Heart right ventricle (tissue), 16 donors: ENCODE results near the gene TPM1. TPM values are rescaled to one million over a fixed set of nuclear protein-coding genes. Genes with fewer than 3 reads are reported as not detected.
A peak's percentile ranks its signal among the peaks of the same experiment; 100 is the strongest.

Experiments
- ATAC-seq, 8 donors: fragments of 200-7000 bp; cut with Tn5 transposase; one replicate each; pipeline ENCODE4 v1.9.1; 2020; ENCODE audit warnings: mild to moderate bottlenecking in 8 of 8, moderate library complexity in 8 of 8, moderate number of reproducible peaks in 1 of 8
- DNase-seq, 2 donors: peaks; one replicate each; pipeline ENCODE4 v3.0.0-alpha.2; 2020
- H3K27ac ChIP-seq, 10 donors: fragments of 200-600 bp; sonication (generic) in 2 of 10; one replicate each; pipeline versions ENCODE4 v1.5.0 to v1.8.0; 2020 to 2022; ENCODE audit warnings: mild to moderate bottlenecking in 3 of 10
- H3K27me3 ChIP-seq, 7 donors: fragments of 200-600 bp; one replicate each; pipeline ENCODE4 v1.8.0; 2021 to 2022; ENCODE audit warnings: mild to moderate bottlenecking in 2 of 7
- H3K36me3 ChIP-seq, 9 donors: fragments of 200-600 bp; sonication (generic) in 1 of 9; one replicate each; pipeline versions ENCODE4 v1.5.0 to v1.8.0; 2020 to 2022; ENCODE audit warnings: mild to moderate bottlenecking in 2 of 9
- H3K4me1 ChIP-seq, 9 donors: fragments of 200-600 bp; sonication (generic) in 1 of 9; one replicate each; pipeline versions ENCODE4 v1.5.0 to v1.8.0; 2020 to 2022; ENCODE audit warnings: mild to moderate bottlenecking in 4 of 9
- H3K4me3 ChIP-seq, 10 donors: fragments of 200-600 bp; sonication (generic) in 2 of 10; one replicate each; pipeline versions ENCODE4 v1.5.0 to v1.8.0; 2020 to 2022; ENCODE audit warnings: mild to moderate bottlenecking in 7 of 10, moderate library complexity in 2 of 10
- H3K9me3 ChIP-seq, 11 donors: fragments of 200-600 bp in 10 of 11; sonication (generic) in 2 of 11; one replicate each; pipeline versions ENCODE4 v1.5.0 to v1.8.0; 2013 to 2022; ENCODE audit warnings: mild to moderate bottlenecking in 2 of 11, control low read depth in 1 of 11, moderate library complexity in 1 of 11
- WGBS, 2 donors: extraction: QIAGEN DNeasy Blood & Tissue Kit; methylation state at CpG; one replicate each; pipeline ENCODE4 v1.1.7; 2013; ENCODE audit warnings: inconsistent platforms in 1 of 2; 5-methylcytosine and 5-hydroxymethylcytosine counted together
- intact Hi-C, 10 donors: fragments of 100-400 bp; cut with DNase I; formaldehyde crosslinking; loops; one replicate each; pipeline versions ENCODE4 v1.11.1 to v1.14.2; 2022
- polyA plus RNA-seq, 2 donors: library from polyadenylated mRNA; stranded (reverse); fragments of 200-250 nt; gene quantifications; one replicate each; pipeline ENCODE4 v1.2.3, GENCODE V29; 2013
- total RNA-seq, 10 donors: library from RNA; stranded (reverse); fragmentation: NEBNext Ultra II Directional in 3 of 10; extraction: Animal tissue kit (Norgen Biotek cat#: 25700) in 3 of 10; gene quantifications; one replicate each; pipeline versions ENCODE4 v1.2.1 to v1.2.4, GENCODE V29; 2021 to 2023
- TF ChIP-seq, protein P1 (sequence below), 9 donors: fragments of 200-600 bp; sonication (generic) in 2 of 9; IDR thresholded peaks; one replicate each; pipeline versions ENCODE4 v1.5.0 to v1.8.0; 2021 to 2022; ENCODE audit warnings: antibody characterized with exemption in 9 of 9, mild to moderate bottlenecking in 5 of 9, moderate library complexity in 1 of 9
- donor health status: Arrhythmogenic right ventricular cardiomyopathy.
- donor health status: ischemic (EF 13 %, LVEDD 7.1; RV severe dilation, severe dysfunction).
- donor health status: healthy with polysubstance abuse.
- donor health status: DM: no; HTN: yes; CAD: no.
- donor health status: DM: no; HTN: no; CAD: no.
- donor health status: ischemic (EF 25% LVEDD 6.9; RV normal size, moderate dysfunction).
- donor health status: ischemic (EF 25% LVEDD 5.7; RV mildly dilated, moderate dysfunction).
- donor health status: healthy.
- donor health status: DM: yes; HTN: yes; CAD: no.
- donor health status: Ischemic cardiomyopathy.
- donor health status: ischemic (EF 35%, LVEDD 5.7; RV mildly dilated, moderate dysfunction).
- donor health status: nonischemic (EF 11% LVEDD 7.7; RV severe dilation, severe dysfunction).
- donor health status: DM: yes; HTN: yes; CAD: no.
- donor health status: PGD.
- donor health status: ischemic (EF 29% LVEDD 5.4; RV normal size, mild dysfunction).
- donor health status: nonischemic (EF 23%, LVEDD 6.1; RV moderate dilation, normal function).

The TPM1 gene
- total and polyA plus RNA-seq, 12 donors: 10,066 to 18,091 (median 14,403) TPM

DNA sequence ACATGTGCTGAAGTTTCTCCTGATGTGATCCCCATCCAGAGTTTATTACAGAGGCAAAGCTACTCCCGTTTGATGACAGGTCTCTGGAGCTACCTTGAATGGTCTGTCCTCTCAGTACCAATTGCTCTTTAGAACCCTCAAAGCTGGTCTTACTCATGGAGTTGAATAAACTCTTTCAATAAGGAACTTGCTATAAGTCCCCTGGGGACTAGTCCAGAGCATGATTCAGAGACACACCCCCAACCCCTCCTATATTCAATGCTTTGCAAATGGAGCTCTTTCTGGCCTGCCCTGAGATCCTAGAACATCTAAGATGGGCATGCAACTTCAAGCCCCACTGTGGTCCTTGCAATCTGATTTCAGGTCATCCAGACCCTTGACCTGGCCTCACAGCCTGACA lies 23.9 kb upstream of the TPM1 start:
- Histone ChIP-seq H3K36me3 (no peaks in the 10 kb centered on the region), H3K4me1 (peaks cover 1 to 24% (median 14%) of the 10 kb centered on the region in 9 donors), H3K27ac (no peak overlapping the region), H3K9me3 (peaks cover 0 to 7% (median 0%) of the 10 kb centered on the region in 11 donors), H3K27me3 (no peaks in the 10 kb centered on the region), H3K4me3 (no peak overlapping the region)
- DNase-seq: no peak
- TF ChIP-seq, protein P1, sequence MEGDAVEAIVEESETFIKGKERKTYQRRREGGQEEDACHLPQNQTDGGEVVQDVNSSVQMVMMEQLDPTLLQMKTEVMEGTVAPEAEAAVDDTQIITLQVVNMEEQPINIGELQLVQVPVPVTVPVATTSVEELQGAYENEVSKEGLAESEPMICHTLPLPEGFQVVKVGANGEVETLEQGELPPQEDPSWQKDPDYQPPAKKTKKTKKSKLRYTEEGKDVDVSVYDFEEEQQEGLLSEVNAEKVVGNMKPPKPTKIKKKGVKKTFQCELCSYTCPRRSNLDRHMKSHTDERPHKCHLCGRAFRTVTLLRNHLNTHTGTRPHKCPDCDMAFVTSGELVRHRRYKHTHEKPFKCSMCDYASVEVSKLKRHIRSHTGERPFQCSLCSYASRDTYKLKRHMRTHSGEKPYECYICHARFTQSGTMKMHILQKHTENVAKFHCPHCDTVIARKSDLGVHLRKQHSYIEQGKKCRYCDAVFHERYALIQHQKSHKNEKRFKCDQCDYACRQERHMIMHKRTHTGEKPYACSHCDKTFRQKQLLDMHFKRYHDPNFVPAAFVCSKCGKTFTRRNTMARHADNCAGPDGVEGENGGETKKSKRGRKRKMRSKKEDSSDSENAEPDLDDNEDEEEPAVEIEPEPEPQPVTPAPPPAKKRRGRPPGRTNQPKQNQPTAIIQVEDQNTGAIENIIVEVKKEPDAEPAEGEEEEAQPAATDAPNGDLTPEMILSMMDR (IDR thresholded peaks at IDR 0.05): no peak
- WGBS, 2 donors: 91% methylated on average over 1 of the region's 1 CpG
- intact Hi-C loops: no loop called here
- ATAC-seq: no peak

- H3K27ac ChIP-seq: no peak overlapping the region
Measured at GRCh38 chr15:63019511-63020109, 22.9 kb upstream of the TPM1 start.

DNA sequence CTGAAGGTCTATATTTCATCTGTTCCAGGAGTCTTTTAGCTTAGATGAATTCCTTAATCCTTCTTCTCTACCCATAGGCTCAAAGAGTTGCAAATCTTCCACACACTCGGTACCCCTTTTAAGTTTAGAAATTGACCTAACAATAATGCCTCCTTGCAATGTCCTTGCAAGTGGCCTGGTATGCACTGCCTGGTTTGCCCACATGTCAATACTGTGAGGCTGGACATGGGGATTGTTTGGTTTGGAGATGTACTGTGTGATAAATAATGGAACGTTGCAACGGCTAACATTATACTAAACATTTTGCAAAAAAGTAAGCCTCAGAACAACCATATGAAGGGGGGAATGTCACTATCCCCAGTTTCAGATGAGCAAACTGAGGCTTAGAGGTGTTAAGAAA lies 22.4 kb upstream of the TPM1 start:
- 76 to 82% methylated on average over 3 of the region's 3 CpGs for WGBS, 2 donors
- H3K4me3 ChIP-seq: no peak overlapping the region
- H3K36me3 ChIP-seq: no peaks in the 10 kb centered on the region
- TF ChIP-seq, protein P1 (IDR thresholded peaks at IDR 0.05): no peak
- H3K27ac ChIP-seq: no peak overlapping the region
- peaks cover 0 to 14% (median 10%) of the 10 kb centered on the region in 9 donors for H3K4me1 ChIP-seq
- H3K9me3 ChIP-seq: peaks cover 0 to 7% (median 0%) of the 10 kb centered on the region in 11 donors
- no peak for ATAC-seq
- no peak for DNase-seq
- intact Hi-C loops: loop anchor here in 1 of 10 donors (10.0 kb wide), 1 partner anchor 225 kb away; no protein-coding TSS in a partner anchor
- no peaks in the 10 kb centered on the region for H3K27me3 ChIP-seq

More at GRCh38 chr15:63019511-63020109, 22.9 kb upstream of the TPM1 start:
- Histone ChIP-seq H3K27me3 (no peaks in the 10 kb centered on the region), H3K9me3 (peaks cover 0 to 7% (median 0%) of the 10 kb centered on the region in 11 donors), H3K4me1 (peaks cover 0 to 19% (median 11%) of the 10 kb centered on the region in 9 donors), H3K4me3 (no peak overlapping the region), H3K36me3 (no peaks in the 10 kb centered on the region)
- ATAC-seq: peak in 2 of 8 donors; percentile 33 to 63
- 67 to 69% methylated on average over 9 of the region's 9 CpGs for WGBS, 2 donors
- intact Hi-C loops: loop anchor here in 1 of 10 donors (10.0 kb wide), 1 partner anchor 225 kb away; no protein-coding TSS in a partner anchor
- DNase-seq: no peak
- TF ChIP-seq, protein P1 (IDR thresholded peaks at IDR 0.05): no peak

DNA sequence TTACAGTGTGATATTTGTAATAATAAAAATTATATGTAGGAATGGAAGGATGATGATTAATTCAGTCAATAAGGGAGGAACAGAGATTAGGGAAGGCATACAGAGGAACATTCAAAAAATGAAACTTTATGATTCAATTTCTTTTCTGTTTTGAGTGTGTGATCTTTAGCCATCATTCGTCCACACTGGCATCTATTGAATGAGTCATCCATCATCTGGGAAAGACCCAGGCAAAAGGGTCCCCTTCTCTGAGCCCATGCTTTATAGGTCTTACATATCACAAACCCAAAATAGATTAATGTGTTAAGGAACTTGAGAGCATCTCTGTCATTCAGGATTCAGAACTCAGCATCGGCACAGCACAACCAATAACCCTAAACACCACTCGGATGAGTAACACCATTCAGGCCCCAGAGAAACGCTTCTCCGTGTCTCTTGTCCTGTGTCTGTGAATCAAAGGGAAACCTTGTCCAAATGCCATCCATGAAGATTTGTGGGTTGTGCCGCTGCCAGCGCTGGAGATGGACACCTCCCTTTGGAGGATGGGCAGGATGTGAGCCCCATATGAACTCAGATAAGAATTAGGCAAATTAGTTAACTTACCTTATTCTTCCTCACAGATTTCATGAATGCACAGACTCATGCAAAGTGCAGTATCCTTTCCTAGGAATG lies 21.7 kb upstream of the TPM1 start:
- Histone ChIP-seq H3K4me3 (no peak overlapping the region), H3K27me3 (no peaks in the 10 kb centered on the region), H3K4me1 (peaks cover 0 to 7% (median 2%) of the 10 kb centered on the region in 9 donors), H3K36me3 (no peaks in the 10 kb centered on the region), H3K27ac (no peak overlapping the region), H3K9me3 (peaks cover 0 to 7% (median 0%) of the 10 kb centered on the region in 11 donors)
- ATAC-seq (no peak), DNase-seq (no peak)
- intact Hi-C loops: loop anchor here in 1 of 10 donors (10.0 kb wide), 1 partner anchor 226 kb away; no protein-coding TSS in a partner anchor
- 89 to 93% methylated on average over 7 of the region's 7 CpGs for WGBS, 2 donors
- TF ChIP-seq, protein P1 (IDR thresholded peaks at IDR 0.05): no peak
